Esophagus squamous epithelium (tissue), 4 donors: Measurements from ENCODE around the gene CPNE6.

ENCODE experiments used
- CTCF ChIP-seq, 6 experiments: fragments of 450-650 bp in 4 of 6; fragments of 200-600 bp in 2 of 6; sonication (generic) in 2 of 6; IDR thresholded peaks; one replicate each; pipeline ENCODE4 v1.5.1; 2016 to 2019; ENCODE audit warnings: antibody characterized with exemption in 6 of 6, mild to moderate bottlenecking in 4 of 6, moderate library complexity in 4 of 6
- POLR2A ChIP-seq, 4 donors: fragments of 450-650 bp; IDR thresholded peaks; one replicate each; pipeline ENCODE4 v1.6.1; 2017; ENCODE audit warnings: antibody characterized with exemption in 4 of 4, mild to moderate bottlenecking in 4 of 4, moderate library complexity in 3 of 4

- TF ChIP-seq CTCF (IDR thresholded peaks at IDR 0.05) (no peak), POLR2A (IDR thresholded peaks at IDR 0.05) (peak in 1 of 4 donors; percentile 20)
These were observed 9.8 kb downstream of the CPNE6 start for GRCh38 chr14:24080888-24081738.
